Gastroesophageal sphincter (tissue), 4 donors: ENCODE measurements around the gene COQ10A. TPM values are rescaled to one million over a fixed set of nuclear protein-coding genes. Genes with fewer than 3 reads are reported as not detected.

Experiments
- ATAC-seq: fragments of 150-250 bp; one replicate; pipeline ENCODE4 v1.9.1; 2016; ENCODE audit warnings: mild to moderate bottlenecking, moderate library complexity
- H3K27ac ChIP-seq, 4 donors: fragments of 200-600 bp; sonication (generic) in 3 of 4; 1 replicate in 3 of 4; 2 replicates in 1 of 4; pipeline ENCODE4 v1.5.1; 2016 to 2019
- H3K27me3 ChIP-seq: fragments of 200-600 bp; sonication (generic); one replicate; pipeline ENCODE4 v1.5.1; 2019
- H3K36me3 ChIP-seq, 2 donors: fragments of 200-600 bp; sonication (generic); one replicate each; pipeline ENCODE4 v1.5.1; 2019; ENCODE audit warnings: control low read depth in 1 of 2
- H3K4me1 ChIP-seq, 3 donors: fragments of 200-600 bp; sonication (generic); 1 replicate in 2 of 3; 2 replicates in 1 of 3; pipeline ENCODE4 v1.5.1; 2016 to 2019; ENCODE audit warnings: control low read depth in 2 of 3
- H3K4me3 ChIP-seq, 2 donors: fragments of 200-600 bp; sonication (generic); one replicate each; pipeline ENCODE4 v1.5.1; 2019; ENCODE audit warnings: mild to moderate bottlenecking in 1 of 2, moderate library complexity in 1 of 2
- H3K9me3 ChIP-seq, 3 donors: fragments of 200-600 bp; sonication (generic); one replicate each; pipeline ENCODE4 v1.5.1; 2017 to 2019; ENCODE audit warnings: control low read depth in 2 of 3
- CTCF ChIP-seq, 4 experiments: fragments of 200-600 bp in 2 of 4; fragments of 450-650 bp in 2 of 4; sonication (generic) in 1 of 4; IDR thresholded peaks; one replicate each; pipeline ENCODE4 v1.5.1; 2017 to 2019; ENCODE audit warnings: antibody characterized with exemption in 4 of 4, mild to moderate bottlenecking in 2 of 4, moderate library complexity in 2 of 4
- EP300 ChIP-seq: sonication (generic); formaldehyde crosslinking; IDR thresholded peaks from one replicate; pipeline ENCODE4 v1.6.1; 2017; ENCODE audit warnings: antibody characterized with exemption, mild to moderate bottlenecking
- POLR2A ChIP-seq, 2 donors: fragments of 450-650 bp; IDR thresholded peaks; one replicate each; pipeline ENCODE4 v1.6.1; 2017; ENCODE audit warnings: antibody characterized with exemption in 2 of 2, mild to moderate bottlenecking in 2 of 2, moderate library complexity in 1 of 2
- POLR2AphosphoS5 ChIP-seq: sonication (generic); formaldehyde crosslinking; IDR thresholded peaks from one replicate; pipeline ENCODE4 v1.6.1; 2017; ENCODE audit warnings: antibody characterized with exemption
- WGBS, 2 donors: methylation state at CpG; one replicate each; pipeline ENCODE4 v1.1.5; 2018; ENCODE audit warnings: low coverage in 1 of 2; 5-methylcytosine and 5-hydroxymethylcytosine counted together
- total RNA-seq, 4 donors: library from RNA; depleted of rRNA; stranded (reverse); fragments of >200 nt; gene quantifications; one replicate each; pipeline ENCODE4 v1.1.0, GENCODE V29; 2016

The COQ10A gene
- total RNA-seq, 4 donors from 2014 or later = 9.3 to 18.4 (median 12.5) TPM

- peaks cover 6 to 78% (median 7%) of the 10 kb centered on the region in 3 donors for H3K4me1 ChIP-seq
- H3K36me3 ChIP-seq = peaks cover 0 to 33% of the 10 kb centered on the region in 2 donors
- no peaks in the 10 kb centered on the region for H3K9me3 ChIP-seq
- no peaks in the 10 kb centered on the region for H3K27me3 ChIP-seq
- TF ChIP-seq POLR2AphosphoS5 = no peak
- TF ChIP-seq CTCF (IDR thresholded peaks at IDR 0.05) = no peak
- TF ChIP-seq POLR2A (IDR thresholded peaks at IDR 0.05) = no peak
- no peak for TF ChIP-seq EP300
- no peak overlapping the region for H3K27ac ChIP-seq
- no peak for ATAC-seq
- H3K4me3 ChIP-seq = no peak overlapping the region
- WGBS, 2 donors = 70 to 76% methylated on average over 4 to 5 of the region's 5 CpGs
These were observed 27.1 kb downstream of the COQ10A start for GRCh38 chr12:56293795-56294194.

- TF ChIP-seq POLR2AphosphoS5 (no peak), POLR2A (IDR thresholded peaks at IDR 0.05) (no peak), CTCF (IDR thresholded peaks at IDR 0.05) (no peak), EP300 (no peak)
- H3K27ac ChIP-seq = no peak overlapping the region
- H3K27me3 ChIP-seq = no peaks in the 10 kb centered on the region
- ATAC-seq = no peak
- peaks cover 0 to 20% of the 10 kb centered on the region in 2 donors for H3K36me3 ChIP-seq
- H3K4me3 ChIP-seq = no peak overlapping the region
- peaks cover 6 to 85% (median 18%) of the 10 kb centered on the region in 3 donors for H3K4me1 ChIP-seq
- WGBS, 2 donors = 69 to 73% methylated on average over 4 to 5 of the region's 5 CpGs
- no peaks in the 10 kb centered on the region for H3K9me3 ChIP-seq
These were observed 29.6 kb downstream of the COQ10A start for GRCh38 chr12:56296295-56296694.

- WGBS, 2 donors = 91 to 95% methylated on average over 3 to 8 of the region's 8 CpGs
- peaks cover 0 to 16% of the 10 kb centered on the region in 2 donors for H3K36me3 ChIP-seq
- H3K27me3 ChIP-seq = no peaks in the 10 kb centered on the region
- no peak overlapping the region for H3K4me3 ChIP-seq
- TF ChIP-seq EP300 (no peak), CTCF (IDR thresholded peaks at IDR 0.05) (no peak), POLR2AphosphoS5 (no peak), POLR2A (IDR thresholded peaks at IDR 0.05) (no peak)
- ATAC-seq = no peak
- peaks cover 6 to 85% (median 21%) of the 10 kb centered on the region in 3 donors for H3K4me1 ChIP-seq
- H3K9me3 ChIP-seq = no peaks in the 10 kb centered on the region
- peak overlapping the region in 2 of 4 donors; percentile 2 to 8 for H3K27ac ChIP-seq
These were observed 30.7 kb downstream of the COQ10A start for GRCh38 chr12:56297400-56297799.

GRCh38 chr12:56298828-56299227 lies 32.1 kb downstream of the COQ10A start:
- TF ChIP-seq POLR2AphosphoS5 (no peak), CTCF (IDR thresholded peaks at IDR 0.05) (no peak), EP300 (no peak)
- Histone ChIP-seq H3K36me3 (peaks cover 0 to 14% of the 10 kb centered on the region in 2 donors), H3K9me3 (no peaks in the 10 kb centered on the region), H3K4me1 (peaks cover 6 to 80% (median 21%) of the 10 kb centered on the region in 3 donors), H3K27ac (peak overlapping the region in 3 of 4 donors; percentile 94 to 96 (median 96)), H3K4me3 (peak overlapping the region; percentile 80 to 87), H3K27me3 (no peaks in the 10 kb centered on the region)
- ATAC-seq = no peak
- WGBS, 2 donors = 49 to 64% methylated on average over 2 to 4 of the region's 5 CpGs

- Histone ChIP-seq H3K4me3 (peak overlapping the region; percentile 80 to 87), H3K36me3 (peaks cover 0 to 17% of the 10 kb centered on the region in 2 donors), H3K9me3 (no peaks in the 10 kb centered on the region), H3K27ac (peak overlapping the region; percentile 87 to 96 (median 95)), H3K27me3 (no peaks in the 10 kb centered on the region), H3K4me1 (peaks cover 6 to 76% (median 21%) of the 10 kb centered on the region in 3 donors)
- ATAC-seq = no peak
- no peak for TF ChIP-seq POLR2A (IDR thresholded peaks at IDR 0.05)
- no peak for TF ChIP-seq EP300
- TF ChIP-seq CTCF (IDR thresholded peaks at IDR 0.05) = no peak
- 0% methylated on average over 5 to 10 of the region's 10 CpGs for WGBS, 2 donors
These were observed 32.6 kb downstream of the COQ10A start for GRCh38 chr12:56299308-56299852.
